ENCODE measurements around the gene MTMR3. TPM values are rescaled to one million over a fixed set of nuclear protein-coding genes. Genes with fewer than 3 reads are reported as not detected.

The MTMR3 gene
- total and polyA plus RNA-seq, 9 donors: 21.4 to 66.2 (median 47.8) TPM

- no peak for DNase-seq
- Histone ChIP-seq H3K36me3 (no peaks in the 10 kb centered on the region), H3K4me3 (no peak overlapping the region), H3K27ac (no peak overlapping the region), H3K9me3 (no peaks in the 10 kb centered on the region), H3K27me3 (no peaks in the 10 kb centered on the region), H3K4me1 (ENCODE audit: insufficient read depth) (no peaks in the 10 kb centered on the region)
- WGBS, 3 donors: 76 to 84% (median 77%) methylated on average over 10 of the region's 10 CpGs
- no peak for TF ChIP-seq CTCF (IDR thresholded peaks at IDR 0.05)
- TF ChIP-seq EP300 (IDR thresholded peaks at IDR 0.05): no peak
- TF ChIP-seq POLR2A (IDR thresholded peaks at IDR 0.05): no peak
- intact Hi-C loops (cut with DNase I): no loop called here
These were observed 195.6 kb downstream of the MTMR3 start for GRCh38 chr22:30078320-30079311.

- no peaks in the 10 kb centered on the region for H3K4me1 ChIP-seq (ENCODE audit: insufficient read depth)
- H3K4me3 ChIP-seq: no peak within 1 kb of the TSS
- TF ChIP-seq EP300 (IDR thresholded peaks at IDR 0.05) (no peak), CTCF (IDR thresholded peaks at IDR 0.05) (no peak), POLR2A (IDR thresholded peaks at IDR 0.05) (no peak)
- no peaks in the 10 kb centered on the region for H3K9me3 ChIP-seq
- H3K36me3 ChIP-seq: no peaks in the 10 kb centered on the region
- DNase-seq: no peak
- no peaks in the 10 kb centered on the region for H3K27me3 ChIP-seq
- 28 to 34% (median 30%) methylated on average over 45 to 53 of the region's 53 CpGs for WGBS, 3 donors
- no peak within 1 kb of the TSS for H3K27ac ChIP-seq
- intact Hi-C loops (cut with DNase I): loop anchor here in 3 of 4 donors (5.0 to 10.0 kb wide), 3 partner anchors 385 to 455 kb away; no protein-coding TSS in a partner anchor
These were observed 197.1 kb downstream of the MTMR3 start, which contains the start of gene HORMAD2 for GRCh38 chr22:30079952-30080533. Gene HORMAD2 (plus strand): TSS chr22:30080464. CDS start chr22:30093953, 13,489 bp downstream.

Small RNA genes lying within 50 kb of the gene (microRNA-seq; reads per million reads assigned to microRNA genes)
- gene MIR6818: 0.38 to 0.89 (median 0.63) reads per million in 3 donors

Small RNA genes lying within 50 kb of the gene (small RNA-seq; reads per million reads assigned to genes)
- not detected for gene MIR6818
- gene RNU6-331P: not detected

Other genes starting within 250 kb of the MTMR3 start
- under 1 TPM in 2 of 7 donors, not detected in 5; 0.07 to 0.23 TPM for gene CABP7, start 163.2 kb upstream of the MTMR3 start, total RNA-seq
- under 1 TPM in 1 of 2 donors, not detected in 1; 0.04 TPM for gene CABP7, start 163.2 kb upstream of the MTMR3 start, polyA plus RNA-seq
- 10 to 100 TPM; 16.1 to 27.2 (median 22.3) TPM for gene ZMAT5, start 116.2 kb upstream of the MTMR3 start, total RNA-seq
- gene ZMAT5, start 116.2 kb upstream of the MTMR3 start, polyA plus RNA-seq: 10 to 100 TPM in 1 of 2 donors, 1 to 10 TPM in 1; 5.7 to 17.7 TPM
- gene UQCR10, start 115.8 kb upstream of the MTMR3 start, total RNA-seq: 10 to 100 TPM; 24.2 to 61.2 (median 49.1) TPM
- gene UQCR10, start 115.8 kb upstream of the MTMR3 start, polyA plus RNA-seq: 10 to 100 TPM; 78.2 to 93.1 TPM
- 10 to 100 TPM; 26.9 to 55.6 (median 36.9) TPM for gene ASCC2, start 44.9 kb upstream of the MTMR3 start, total RNA-seq
- gene ASCC2, start 44.9 kb upstream of the MTMR3 start, polyA plus RNA-seq: 10 to 100 TPM; 27.0 to 45.6 TPM
- not detected for gene HORMAD2, start 197.3 kb downstream of the MTMR3 start, total RNA-seq
- gene HORMAD2, start 197.3 kb downstream of the MTMR3 start, polyA plus RNA-seq: not detected